GM04503 (cell line): ENCODE results near the gene CNTFR.

Experiments used
- DNase-seq: peaks from one replicate; pipeline ENCODE4 v3.0.0-alpha.2; 2012; ENCODE audit warnings: low read depth

The CNTFR gene

GRCh38 chr9:34572092-34572491 is 17.4 kb downstream of the CNTFR start:
- no peak for DNase-seq

- no peak for DNase-seq
Measured at GRCh38 chr9:34571481-34571810, 18.1 kb downstream of the CNTFR start.

- DNase-seq, result no peak
Measured at GRCh38 chr9:34570809-34571480, 18.6 kb downstream of the CNTFR start.

- no peak for DNase-seq
Measured at GRCh38 chr9:34570376-34570775, 19.1 kb downstream of the CNTFR start.

- DNase-seq, result no peak
Measured at GRCh38 chr9:34568774-34569173, 20.8 kb downstream of the CNTFR start.

GRCh38 chr9:34568133-34568532 is 21.4 kb downstream of the CNTFR start:
- DNase-seq, result no peak

- no peak for DNase-seq
Measured at GRCh38 chr9:34566972-34567371, 22.6 kb downstream of the CNTFR start.

GRCh38 chr9:34566322-34566721 is 23.2 kb downstream of the CNTFR start:
- DNase-seq, result no peak

- DNase-seq, result no peak
Measured at GRCh38 chr9:34565856-34566255, 23.7 kb downstream of the CNTFR start.

- DNase-seq, result no peak
Measured at GRCh38 chr9:34564617-34565016, 24.9 kb downstream of the CNTFR start.

GRCh38 chr9:34563262-34563661 is 26.3 kb downstream of the CNTFR start:
- no peak for DNase-seq

GRCh38 chr9:34562135-34562745 is 27.3 kb downstream of the CNTFR start:
- DNase-seq, result no peak

GRCh38 chr9:34560599-34561214 is 28.8 kb downstream of the CNTFR start:
- DNase-seq, result no peak

- peak; percentile 27 for DNase-seq
Measured at GRCh38 chr9:34559624-34560455, 29.7 kb downstream of the CNTFR start.

- DNase-seq, result no peak
Measured at GRCh38 chr9:34558919-34559623, 30.5 kb downstream of the CNTFR start.

- no peak for DNase-seq
Measured at GRCh38 chr9:34558364-34558763, 31.2 kb downstream of the CNTFR start.

- DNase-seq, result no peak
Measured at GRCh38 chr9:34557426-34558321, 31.9 kb downstream of the CNTFR start.

- no peak for DNase-seq
Measured at GRCh38 chr9:34556949-34557348, 32.6 kb downstream of the CNTFR start.

GRCh38 chr9:34555936-34556525 is 33.5 kb downstream of the CNTFR start:
- no peak for DNase-seq

- DNase-seq, result no peak
Measured at GRCh38 chr9:34555500-34555899, 34.0 kb downstream of the CNTFR start.

- no peak for DNase-seq
Measured at GRCh38 chr9:34555002-34555348, 34.5 kb downstream of the CNTFR start.
